ENCODE results near the gene PHACTR1. TPM values are rescaled to one million over a fixed set of nuclear protein-coding genes. Genes with fewer than 3 reads are reported as not detected.

The PHACTR1 gene
- total and polyA plus RNA-seq, 4 donors, result 0.31 to 1.5 (median 0.79) TPM

DNA sequence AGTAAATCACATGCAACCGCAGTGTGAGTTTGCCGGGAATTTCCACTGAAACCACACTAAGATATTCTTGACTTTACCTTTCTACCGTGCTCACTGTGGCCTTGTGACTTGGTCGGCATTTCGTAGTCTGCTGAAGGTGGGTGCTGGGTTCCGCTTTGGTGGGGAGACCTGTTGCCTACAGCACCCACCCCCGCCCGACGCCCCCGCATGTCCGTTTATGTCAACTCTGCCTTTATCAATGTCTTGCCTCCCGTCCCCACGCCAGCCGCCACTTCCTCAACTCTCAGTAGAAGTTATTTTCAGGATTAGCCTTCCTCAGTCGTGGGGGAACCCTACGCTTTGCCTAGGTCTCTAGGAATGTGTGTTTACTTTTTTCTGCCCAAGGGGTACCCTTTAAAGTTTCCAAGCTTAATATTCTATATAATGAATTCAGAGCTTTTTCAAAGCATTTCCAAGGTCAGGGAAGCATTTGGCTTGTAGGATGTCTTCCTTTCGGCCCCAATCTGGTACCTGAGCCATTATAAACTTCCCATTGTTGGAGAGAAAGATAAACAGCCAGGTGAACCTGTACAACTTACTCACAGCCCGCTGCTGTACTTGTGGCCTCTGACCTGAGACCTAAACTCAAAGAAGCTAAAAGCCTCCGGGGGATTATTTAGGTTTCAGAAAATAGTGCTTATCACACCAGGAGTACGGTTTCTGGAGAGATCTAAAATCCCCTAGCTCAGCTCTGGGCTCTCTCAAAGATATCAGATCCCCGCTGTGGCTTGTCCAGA lies 557.6 kb downstream of the PHACTR1 start:
- no peaks in the 10 kb centered on the region for H3K27me3 ChIP-seq (ENCODE audit: control insufficient read depth in 4 of 4, insufficient read depth in 4 of 4, low read length in 3 of 4)

DNA sequence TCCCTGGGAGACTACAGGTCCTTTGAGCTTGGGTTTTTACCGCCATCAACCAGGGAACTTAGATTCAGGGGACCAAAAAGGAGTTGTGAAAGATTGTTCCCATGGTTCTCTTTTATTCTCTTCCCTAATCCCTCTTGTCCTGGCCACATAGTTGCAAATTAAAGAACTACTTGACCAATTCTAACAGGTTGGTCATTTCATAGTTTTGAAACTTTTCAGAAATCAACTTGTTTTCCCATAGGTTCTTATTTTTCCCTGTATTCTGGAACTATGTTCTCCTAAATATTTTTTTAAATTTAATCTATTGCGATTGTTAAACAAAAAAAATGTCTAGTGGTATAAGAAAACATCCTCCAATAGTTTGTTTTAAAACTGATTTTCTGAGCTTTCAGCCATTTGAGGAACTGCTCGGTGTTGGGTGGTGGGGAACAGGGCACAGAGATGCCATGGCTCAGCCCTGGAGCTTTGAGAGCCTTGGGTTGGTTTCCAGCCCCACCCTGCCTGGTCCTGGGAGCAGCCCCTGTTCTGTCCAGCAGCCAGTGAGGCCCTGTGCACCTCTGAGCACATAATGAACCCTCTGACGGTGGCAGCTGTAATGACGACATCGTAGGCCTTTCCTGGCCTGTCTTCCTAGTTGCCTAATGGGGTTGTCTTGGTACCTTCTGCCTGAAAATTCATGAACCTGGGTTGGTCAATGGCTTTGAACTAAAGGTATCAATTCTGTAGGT lies 558.3 kb downstream of the PHACTR1 start:
- H3K9ac ChIP-seq (ENCODE audit: low read depth in 1 of 2, low read length in 2 of 2), result no peak overlapping the region
- DNase-seq (ENCODE audit: low spot score), result no peak
- no peak overlapping the region for H3K4me3 ChIP-seq (ENCODE audit: low read depth in 1 of 3, low read length in 3 of 3)
- H3K27me3 ChIP-seq (ENCODE audit: control insufficient read depth in 4 of 4, insufficient read depth in 4 of 4, low read length in 3 of 4), result no peaks in the 10 kb centered on the region
- 75% methylated on average over 6 of the region's 6 CpGs for WGBS
- no peaks in the 10 kb centered on the region for H3K9me3 ChIP-seq (ENCODE audit: control insufficient read depth in 4 of 4, low read length in 3 of 4)
- no peaks in the 10 kb centered on the region for H3K4me1 ChIP-seq (ENCODE audit: control insufficient read depth in 4 of 4, insufficient read depth in 4 of 4, low read length in 3 of 4)
- no peak overlapping the region for H3K27ac ChIP-seq (ENCODE audit: low read depth in 1 of 2, low read length in 2 of 2)
- no peak for TF ChIP-seq JUND (IDR thresholded peaks at IDR 0.05)
- TF ChIP-seq SP1 (IDR thresholded peaks at IDR 0.05), result no peak
- no peak for TF ChIP-seq FOXA2 (IDR thresholded peaks at IDR 0.05)
- no peak for TF ChIP-seq HNF4A (conservative IDR thresholded peaks at IDR 0.05)
- no peak for TF ChIP-seq TAF1 (conservative IDR thresholded peaks at IDR 0.05)
- TF ChIP-seq, protein P1, sequence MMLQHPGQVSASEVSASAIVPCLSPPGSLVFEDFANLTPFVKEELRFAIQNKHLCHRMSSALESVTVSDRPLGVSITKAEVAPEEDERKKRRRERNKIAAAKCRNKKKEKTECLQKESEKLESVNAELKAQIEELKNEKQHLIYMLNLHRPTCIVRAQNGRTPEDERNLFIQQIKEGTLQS (IDR thresholded peaks at IDR 0.05), result no peak
- peaks cover 0 to 2% (median 0%) of the 10 kb centered on the region in 4 donors for H3K36me3 ChIP-seq (ENCODE audit: control insufficient read depth in 4 of 4, insufficient read depth in 3 of 4, low read depth in 1 of 4, low read length in 3 of 4)

More for the DNA sequence above, 557.6 kb downstream of the PHACTR1 start:
- Histone ChIP-seq H3K9me3 (ENCODE audit: control insufficient read depth in 4 of 4, low read length in 3 of 4) (no peaks in the 10 kb centered on the region), H3K9ac (ENCODE audit: low read depth in 1 of 2, low read length in 2 of 2) (no peak overlapping the region), H3K4me1 (ENCODE audit: control insufficient read depth in 4 of 4, insufficient read depth in 4 of 4, low read length in 3 of 4) (no peaks in the 10 kb centered on the region), H3K27ac (ENCODE audit: low read depth in 1 of 2, low read length in 2 of 2) (no peak overlapping the region), H3K4me3 (ENCODE audit: low read depth in 1 of 3, low read length in 3 of 3) (no peak overlapping the region), H3K36me3 (ENCODE audit: control insufficient read depth in 4 of 4, insufficient read depth in 3 of 4, low read depth in 1 of 4, low read length in 3 of 4) (peaks cover 0 to 2% (median 0%) of the 10 kb centered on the region in 4 donors)
- WGBS, result 74% methylated on average over 21 of the region's 21 CpGs
- no peak for DNase-seq (ENCODE audit: low spot score)
- TF ChIP-seq, protein P1 (IDR thresholded peaks at IDR 0.05), result no peak
- no peak for TF ChIP-seq JUND (IDR thresholded peaks at IDR 0.05)
- TF ChIP-seq, protein P2, sequence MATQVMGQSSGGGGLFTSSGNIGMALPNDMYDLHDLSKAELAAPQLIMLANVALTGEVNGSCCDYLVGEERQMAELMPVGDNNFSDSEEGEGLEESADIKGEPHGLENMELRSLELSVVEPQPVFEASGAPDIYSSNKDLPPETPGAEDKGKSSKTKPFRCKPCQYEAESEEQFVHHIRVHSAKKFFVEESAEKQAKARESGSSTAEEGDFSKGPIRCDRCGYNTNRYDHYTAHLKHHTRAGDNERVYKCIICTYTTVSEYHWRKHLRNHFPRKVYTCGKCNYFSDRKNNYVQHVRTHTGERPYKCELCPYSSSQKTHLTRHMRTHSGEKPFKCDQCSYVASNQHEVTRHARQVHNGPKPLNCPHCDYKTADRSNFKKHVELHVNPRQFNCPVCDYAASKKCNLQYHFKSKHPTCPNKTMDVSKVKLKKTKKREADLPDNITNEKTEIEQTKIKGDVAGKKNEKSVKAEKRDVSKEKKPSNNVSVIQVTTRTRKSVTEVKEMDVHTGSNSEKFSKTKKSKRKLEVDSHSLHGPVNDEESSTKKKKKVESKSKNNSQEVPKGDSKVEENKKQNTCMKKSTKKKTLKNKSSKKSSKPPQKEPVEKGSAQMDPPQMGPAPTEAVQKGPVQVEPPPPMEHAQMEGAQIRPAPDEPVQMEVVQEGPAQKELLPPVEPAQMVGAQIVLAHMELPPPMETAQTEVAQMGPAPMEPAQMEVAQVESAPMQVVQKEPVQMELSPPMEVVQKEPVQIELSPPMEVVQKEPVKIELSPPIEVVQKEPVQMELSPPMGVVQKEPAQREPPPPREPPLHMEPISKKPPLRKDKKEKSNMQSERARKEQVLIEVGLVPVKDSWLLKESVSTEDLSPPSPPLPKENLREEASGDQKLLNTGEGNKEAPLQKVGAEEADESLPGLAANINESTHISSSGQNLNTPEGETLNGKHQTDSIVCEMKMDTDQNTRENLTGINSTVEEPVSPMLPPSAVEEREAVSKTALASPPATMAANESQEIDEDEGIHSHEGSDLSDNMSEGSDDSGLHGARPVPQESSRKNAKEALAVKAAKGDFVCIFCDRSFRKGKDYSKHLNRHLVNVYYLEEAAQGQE (IDR thresholded peaks at IDR 0.05), result no peak
- no peak for TF ChIP-seq YY1 (IDR thresholded peaks at IDR 0.05)

DNA sequence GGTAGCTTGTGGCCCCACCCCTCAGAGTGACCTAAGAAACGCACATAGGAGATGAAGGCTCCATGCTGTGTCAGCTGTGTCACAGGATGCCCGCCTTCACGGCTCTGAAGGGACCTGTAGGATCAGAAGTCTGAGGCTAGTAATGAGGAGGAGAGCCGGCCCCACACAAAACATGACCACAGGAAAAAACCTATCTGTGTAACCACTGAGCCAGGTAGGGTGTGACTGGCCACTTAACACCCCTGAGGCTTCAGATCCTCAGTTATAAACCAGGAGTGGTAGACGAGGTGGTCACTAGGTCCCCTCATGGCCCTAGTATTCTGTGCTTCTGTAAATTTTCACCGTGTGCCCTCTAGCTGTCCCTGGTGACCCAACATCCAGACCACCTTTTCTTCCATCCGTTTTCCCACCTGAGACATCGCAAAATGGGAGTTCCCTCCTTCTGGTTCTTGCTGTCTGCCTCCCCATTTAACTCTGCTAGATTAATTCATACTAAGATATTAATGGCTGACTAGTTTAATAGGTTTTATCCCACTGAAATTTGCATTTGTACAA lies 558.9 kb downstream of the PHACTR1 start:
- no peaks in the 10 kb centered on the region for H3K9me3 ChIP-seq (ENCODE audit: control insufficient read depth in 4 of 4, low read length in 3 of 4)
- DNase-seq (ENCODE audit: low spot score), result no peak
- no peaks in the 10 kb centered on the region for H3K4me1 ChIP-seq (ENCODE audit: control insufficient read depth in 4 of 4, insufficient read depth in 4 of 4, low read length in 3 of 4)
- H3K27me3 ChIP-seq (ENCODE audit: control insufficient read depth in 4 of 4, insufficient read depth in 4 of 4, low read length in 3 of 4), result no peaks in the 10 kb centered on the region
- peaks cover 0 to 2% (median 0%) of the 10 kb centered on the region in 4 donors for H3K36me3 ChIP-seq (ENCODE audit: control insufficient read depth in 4 of 4, insufficient read depth in 3 of 4, low read depth in 1 of 4, low read length in 3 of 4)
- H3K27ac ChIP-seq (ENCODE audit: low read depth in 1 of 2, low read length in 2 of 2), result no peak overlapping the region
- 83% methylated on average over 8 of the region's 8 CpGs for WGBS
- no peak overlapping the region for H3K9ac ChIP-seq (ENCODE audit: low read depth in 1 of 2, low read length in 2 of 2)
- H3K4me3 ChIP-seq (ENCODE audit: low read depth in 1 of 3, low read length in 3 of 3), result no peak overlapping the region
- TF ChIP-seq FOXA1 (IDR thresholded peaks at IDR 0.05), result no peak
- TF ChIP-seq JUND (IDR thresholded peaks at IDR 0.05), result no peak
- TF ChIP-seq EGR1 (IDR thresholded peaks at IDR 0.05; ENCODE audit: low read depth in 2 of 2), result no peak
- TF ChIP-seq, protein P3, sequence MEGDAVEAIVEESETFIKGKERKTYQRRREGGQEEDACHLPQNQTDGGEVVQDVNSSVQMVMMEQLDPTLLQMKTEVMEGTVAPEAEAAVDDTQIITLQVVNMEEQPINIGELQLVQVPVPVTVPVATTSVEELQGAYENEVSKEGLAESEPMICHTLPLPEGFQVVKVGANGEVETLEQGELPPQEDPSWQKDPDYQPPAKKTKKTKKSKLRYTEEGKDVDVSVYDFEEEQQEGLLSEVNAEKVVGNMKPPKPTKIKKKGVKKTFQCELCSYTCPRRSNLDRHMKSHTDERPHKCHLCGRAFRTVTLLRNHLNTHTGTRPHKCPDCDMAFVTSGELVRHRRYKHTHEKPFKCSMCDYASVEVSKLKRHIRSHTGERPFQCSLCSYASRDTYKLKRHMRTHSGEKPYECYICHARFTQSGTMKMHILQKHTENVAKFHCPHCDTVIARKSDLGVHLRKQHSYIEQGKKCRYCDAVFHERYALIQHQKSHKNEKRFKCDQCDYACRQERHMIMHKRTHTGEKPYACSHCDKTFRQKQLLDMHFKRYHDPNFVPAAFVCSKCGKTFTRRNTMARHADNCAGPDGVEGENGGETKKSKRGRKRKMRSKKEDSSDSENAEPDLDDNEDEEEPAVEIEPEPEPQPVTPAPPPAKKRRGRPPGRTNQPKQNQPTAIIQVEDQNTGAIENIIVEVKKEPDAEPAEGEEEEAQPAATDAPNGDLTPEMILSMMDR (IDR thresholded peaks at IDR 0.05; ENCODE audit: low read depth, low read length, missing input control), result no peak
- no peak for TF ChIP-seq RXRA (IDR thresholded peaks at IDR 0.05)
- TF ChIP-seq FOXA2 (IDR thresholded peaks at IDR 0.05), result no peak
- TF ChIP-seq, protein P4, sequence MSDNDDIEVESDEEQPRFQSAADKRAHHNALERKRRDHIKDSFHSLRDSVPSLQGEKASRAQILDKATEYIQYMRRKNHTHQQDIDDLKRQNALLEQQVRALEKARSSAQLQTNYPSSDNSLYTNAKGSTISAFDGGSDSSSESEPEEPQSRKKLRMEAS (IDR thresholded peaks at IDR 0.05), result no peak
- TF ChIP-seq, protein P5, sequence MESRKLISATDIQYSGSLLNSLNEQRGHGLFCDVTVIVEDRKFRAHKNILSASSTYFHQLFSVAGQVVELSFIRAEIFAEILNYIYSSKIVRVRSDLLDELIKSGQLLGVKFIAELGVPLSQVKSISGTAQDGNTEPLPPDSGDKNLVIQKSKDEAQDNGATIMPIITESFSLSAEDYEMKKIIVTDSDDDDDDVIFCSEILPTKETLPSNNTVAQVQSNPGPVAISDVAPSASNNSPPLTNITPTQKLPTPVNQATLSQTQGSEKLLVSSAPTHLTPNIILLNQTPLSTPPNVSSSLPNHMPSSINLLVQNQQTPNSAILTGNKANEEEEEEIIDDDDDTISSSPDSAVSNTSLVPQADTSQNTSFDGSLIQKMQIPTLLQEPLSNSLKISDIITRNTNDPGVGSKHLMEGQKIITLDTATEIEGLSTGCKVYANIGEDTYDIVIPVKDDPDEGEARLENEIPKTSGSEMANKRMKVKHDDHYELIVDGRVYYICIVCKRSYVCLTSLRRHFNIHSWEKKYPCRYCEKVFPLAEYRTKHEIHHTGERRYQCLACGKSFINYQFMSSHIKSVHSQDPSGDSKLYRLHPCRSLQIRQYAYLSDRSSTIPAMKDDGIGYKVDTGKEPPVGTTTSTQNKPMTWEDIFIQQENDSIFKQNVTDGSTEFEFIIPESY (IDR thresholded peaks at IDR 0.05), result no peak
- TF ChIP-seq HNF4A (conservative IDR thresholded peaks at IDR 0.05), result no peak
- TF ChIP-seq, protein P1 (IDR thresholded peaks at IDR 0.05), result no peak
- TF ChIP-seq YY1 (IDR thresholded peaks at IDR 0.05), result no peak
- no peak for TF ChIP-seq NR2F2 (IDR thresholded peaks at IDR 0.05)
- TF ChIP-seq SP1 (IDR thresholded peaks at IDR 0.05), result no peak
- no peak for TF ChIP-seq RAD21 (IDR thresholded peaks at IDR 0.05)

All from liver (tissue), 9 donors.